Gastrocnemius medialis (tissue), 4 donors: Measurements from ENCODE around the gene ACAN. TPM values are rescaled to one million over a fixed set of nuclear protein-coding genes. Genes with fewer than 3 reads are reported as not detected.

ENCODE experiments used
- ATAC-seq, 2 donors: fragments of 150-250 bp; one replicate each; pipeline ENCODE4 v1.9.1; 2016
- DNase-seq, 2 donors: peaks; one replicate each; pipeline ENCODE4 v3.0.0-alpha.2; 2019
- H3K27ac ChIP-seq, 4 donors: fragments of 200-600 bp; sonication (generic); 1 replicate in 1 of 4; 2 replicates in 3 of 4; pipeline ENCODE4 v1.5.1; 2016 to 2018; ENCODE audit warnings: mild to moderate bottlenecking in 2 of 4, moderate library complexity in 1 of 4
- H3K27me3 ChIP-seq, 3 donors: fragments of 200-600 bp; sonication (generic) in 2 of 3; 1 replicate in 1 of 3; 2 replicates in 2 of 3; pipeline versions ENCODE4 v1.5.1 to v1.6.0; 2016 to 2019; ENCODE audit warnings: mild to moderate bottlenecking in 1 of 3, moderate library complexity in 1 of 3
- H3K36me3 ChIP-seq, 2 donors: fragments of 200-600 bp; sonication (generic) in 1 of 2; one replicate each; pipeline ENCODE4 v1.5.1; 2017 to 2018
- H3K4me1 ChIP-seq, 2 donors: fragments of 200-600 bp; sonication (generic) in 1 of 2; one replicate each; pipeline ENCODE4 v1.5.1; 2016 to 2017; ENCODE audit warnings: mild to moderate bottlenecking in 2 of 2
- H3K4me3 ChIP-seq, 4 donors: fragments of 200-600 bp; sonication (generic) in 3 of 4; 1 replicate in 1 of 4; 2 replicates in 3 of 4; pipeline ENCODE4 v1.5.1; 2016 to 2019; ENCODE audit warnings: mild to moderate bottlenecking in 2 of 4
- H3K9me3 ChIP-seq, 3 donors: fragments of 200-600 bp; sonication (generic) in 2 of 3; 1 replicate in 1 of 3; 2 replicates in 2 of 3; pipeline ENCODE4 v1.5.1; 2016 to 2019
- CTCF ChIP-seq, 5 experiments: fragments of 450-650 bp in 3 of 5; fragments of 200-600 bp in 2 of 5; sonication (generic) in 2 of 5; IDR thresholded peaks in 4 of 5; conservative IDR thresholded peaks in 1 of 5; 1 replicate in 4 of 5; 2 replicates in 1 of 5; pipeline ENCODE4 v1.5.1; 2016 to 2019; ENCODE audit warnings: antibody characterized with exemption in 5 of 5, mild to moderate bottlenecking in 3 of 5, moderate library complexity in 3 of 5
- POLR2A ChIP-seq, 2 donors: fragments of 450-650 bp; IDR thresholded peaks; one replicate each; pipeline ENCODE4 v1.6.1; 2017; ENCODE audit warnings: antibody characterized with exemption in 2 of 2, mild to moderate bottlenecking in 2 of 2, moderate library complexity in 2 of 2
- in situ Hi-C, 4 donors: fragments of 200-750 bp; cut with MboI; loops; one replicate each; pipeline versions ENCODE4 v1.15.0 to v1.8.0; 2017; ENCODE audit warnings: low sequenced_read_pairs in 4 of 4
- intact Hi-C: fragments of 100-400 bp; cut with DNase I; formaldehyde crosslinking; loops from one replicate; pipeline ENCODE4 v1.15.1; 2023; ENCODE audit warnings: low total_unique reads
- total RNA-seq, 4 donors: library from RNA; depleted of rRNA; stranded (reverse); fragments of >200 nt; gene quantifications; one replicate each; pipeline versions ENCODE4 v1.1.0 to v1.2.3, GENCODE V29; 2016

ACAN gene
- total RNA-seq, 4 donors from 2014 or later: 0.04 to 1.7 TPM; not detected in 2

GRCh38 chr15:88874275-88874674, 71.0 kb downstream of the ACAN start:
- intact Hi-C loops: no loop called here
- Histone ChIP-seq H3K4me1 (no peaks in the 10 kb centered on the region), H3K27me3 (no peaks in the 10 kb centered on the region), H3K27ac (no peak overlapping the region), H3K36me3 (peaks cover 0 to 4% of the 10 kb centered on the region in 2 donors), H3K9me3 (no peaks in the 10 kb centered on the region), H3K4me3 (no peak overlapping the region)
- DNase-seq (no peak), ATAC-seq (no peak)
- in situ Hi-C loops: no loop called here
- TF ChIP-seq CTCF (IDR thresholded peaks at IDR 0.05 in 4 of 5, conservative IDR thresholded peaks at IDR 0.05 in 1 of 5): no peak
- TF ChIP-seq POLR2A (IDR thresholded peaks at IDR 0.05): no peak

- intact Hi-C loops (no loop called here), in situ Hi-C loops (no loop called here)
- Histone ChIP-seq H3K36me3 (peaks cover 0 to 4% of the 10 kb centered on the region in 2 donors), H3K4me3 (no peak overlapping the region), H3K4me1 (no peaks in the 10 kb centered on the region), H3K9me3 (no peaks in the 10 kb centered on the region), H3K27ac (no peak overlapping the region), H3K27me3 (no peaks in the 10 kb centered on the region)
- TF ChIP-seq POLR2A (IDR thresholded peaks at IDR 0.05) (no peak), CTCF (IDR thresholded peaks at IDR 0.05 in 4 of 5, conservative IDR thresholded peaks at IDR 0.05 in 1 of 5) (no peak)
- no peak for DNase-seq
- ATAC-seq: no peak
Observed at GRCh38 chr15:88874684-88875083, 71.4 kb downstream of the ACAN start.

GRCh38 chr15:88876573-88876972, 73.3 kb downstream of the ACAN start:
- in situ Hi-C loops (no loop called here), intact Hi-C loops (no loop called here)
- Histone ChIP-seq H3K27me3 (no peaks in the 10 kb centered on the region), H3K9me3 (no peaks in the 10 kb centered on the region), H3K36me3 (peaks cover 0 to 4% of the 10 kb centered on the region in 2 donors), H3K27ac (no peak overlapping the region), H3K4me1 (no peaks in the 10 kb centered on the region), H3K4me3 (no peak overlapping the region)
- no peak for TF ChIP-seq CTCF (IDR thresholded peaks at IDR 0.05 in 4 of 5, conservative IDR thresholded peaks at IDR 0.05 in 1 of 5)
- no peak for TF ChIP-seq POLR2A (IDR thresholded peaks at IDR 0.05)
- ATAC-seq (no peak), DNase-seq (no peak)

GRCh38 chr15:88877415-88877814, 74.2 kb downstream of the ACAN start:
- Histone ChIP-seq H3K36me3 (peaks cover 0 to 4% of the 10 kb centered on the region in 2 donors), H3K4me1 (no peaks in the 10 kb centered on the region), H3K9me3 (no peaks in the 10 kb centered on the region), H3K4me3 (no peak overlapping the region), H3K27me3 (no peaks in the 10 kb centered on the region), H3K27ac (no peak overlapping the region)
- DNase-seq (no peak), ATAC-seq (no peak)
- in situ Hi-C loops (no loop called here), intact Hi-C loops (no loop called here)
- TF ChIP-seq CTCF (IDR thresholded peaks at IDR 0.05 in 4 of 5, conservative IDR thresholded peaks at IDR 0.05 in 1 of 5): no peak
- TF ChIP-seq POLR2A (IDR thresholded peaks at IDR 0.05): no peak

- in situ Hi-C loops (no loop called here), intact Hi-C loops (no loop called here)
- Histone ChIP-seq H3K36me3 (peaks cover 0 to 4% of the 10 kb centered on the region in 2 donors), H3K4me3 (no peak overlapping the region), H3K4me1 (no peaks in the 10 kb centered on the region), H3K27me3 (no peaks in the 10 kb centered on the region), H3K27ac (no peak overlapping the region), H3K9me3 (no peaks in the 10 kb centered on the region)
- TF ChIP-seq CTCF (IDR thresholded peaks at IDR 0.05 in 4 of 5, conservative IDR thresholded peaks at IDR 0.05 in 1 of 5): no peak
- no peak for TF ChIP-seq POLR2A (IDR thresholded peaks at IDR 0.05)
- no peak for DNase-seq
- ATAC-seq: no peak
Observed at GRCh38 chr15:88877906-88878305, 74.7 kb downstream of the ACAN start.
